ENCODE data around the gene MCF2L. TPM values are rescaled to one million over a fixed set of nuclear protein-coding genes. Genes with fewer than 3 reads are reported as not detected.

MCF2L gene
- total RNA-seq, 1 donor = 5.8 TPM

DNA sequence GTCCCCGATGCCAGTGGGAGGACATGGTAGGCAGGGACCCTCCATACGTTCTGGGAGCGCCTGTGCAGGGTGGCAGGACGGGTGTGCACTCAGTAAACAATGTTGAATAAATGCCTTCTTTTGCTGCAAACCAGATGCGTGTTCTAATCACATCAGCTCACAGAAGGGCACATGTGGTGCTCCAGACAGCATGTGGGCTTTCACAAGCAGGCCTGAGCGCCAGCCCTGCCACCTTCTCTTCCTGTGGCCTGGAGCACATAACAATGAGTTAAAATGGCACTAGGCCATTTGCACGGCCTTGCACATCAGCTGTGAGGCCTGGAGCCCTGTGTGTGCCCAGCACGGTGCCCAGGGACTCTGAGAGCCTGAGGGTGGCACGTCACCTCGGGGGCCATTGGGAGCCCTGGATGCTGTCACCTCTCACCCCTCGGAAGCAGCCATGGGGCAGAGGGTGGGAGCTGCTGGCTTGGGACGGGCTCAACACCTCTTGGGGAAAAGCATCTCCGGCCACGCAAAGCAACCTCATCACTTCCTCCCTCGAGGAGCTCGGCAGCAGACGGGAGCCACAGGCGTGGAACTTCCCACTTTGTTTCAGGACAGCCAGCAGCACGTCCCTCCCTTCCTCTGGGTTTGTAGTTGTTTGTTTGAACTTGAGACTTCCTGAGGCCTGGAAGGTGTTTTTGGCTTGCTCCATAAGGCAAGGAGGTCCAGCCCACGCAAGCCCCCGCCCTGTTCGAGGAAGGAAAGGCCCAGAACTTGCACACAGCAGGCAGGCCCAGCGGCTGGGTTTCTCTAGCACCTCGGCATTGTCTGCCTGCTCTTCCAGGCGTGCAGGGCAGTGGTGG lies 9.8 kb downstream of the MCF2L start:
- no peak overlapping the region for H3K4me3 ChIP-seq (ENCODE audit: low read length)
- no peaks in the 10 kb centered on the region for H3K27me3 ChIP-seq (ENCODE audit: insufficient read depth, low read length)
- no peaks in the 10 kb centered on the region for H3K4me1 ChIP-seq (ENCODE audit: insufficient read depth, low read length)
- H3K9me3 ChIP-seq (ENCODE audit: low read depth, low read length) = no peaks in the 10 kb centered on the region

DNA sequence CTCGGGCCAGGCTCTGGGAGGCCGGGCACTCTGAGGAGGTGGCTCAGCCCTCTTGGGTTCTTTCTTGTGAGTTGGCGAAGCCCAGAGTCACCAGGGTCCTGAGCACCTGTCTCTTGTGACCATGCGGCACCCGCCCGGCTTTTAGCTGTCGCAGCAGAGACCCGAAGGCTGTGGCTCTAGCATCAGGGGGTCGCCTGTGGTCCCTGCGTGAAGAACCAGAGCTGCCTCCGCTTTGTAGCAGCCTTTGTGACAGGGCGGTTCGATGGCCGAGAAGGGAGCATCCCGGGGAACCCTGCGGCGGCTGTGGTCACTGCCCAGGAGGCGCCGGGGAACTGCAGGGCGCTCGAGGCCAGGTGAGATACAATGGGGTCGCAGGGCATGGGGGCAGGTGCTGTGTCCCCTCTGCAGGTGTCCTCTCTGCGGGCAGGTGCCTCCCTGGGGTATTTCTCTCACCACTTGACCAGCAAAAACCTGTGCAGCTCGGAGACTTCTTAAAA lies 10.4 kb downstream of the MCF2L start:
- Histone ChIP-seq H3K27me3 (ENCODE audit: insufficient read depth, low read length) (no peaks in the 10 kb centered on the region), H3K4me1 (ENCODE audit: insufficient read depth, low read length) (no peaks in the 10 kb centered on the region), H3K4me3 (ENCODE audit: low read length) (no peak overlapping the region), H3K9me3 (ENCODE audit: low read depth, low read length) (no peaks in the 10 kb centered on the region)

DNA sequence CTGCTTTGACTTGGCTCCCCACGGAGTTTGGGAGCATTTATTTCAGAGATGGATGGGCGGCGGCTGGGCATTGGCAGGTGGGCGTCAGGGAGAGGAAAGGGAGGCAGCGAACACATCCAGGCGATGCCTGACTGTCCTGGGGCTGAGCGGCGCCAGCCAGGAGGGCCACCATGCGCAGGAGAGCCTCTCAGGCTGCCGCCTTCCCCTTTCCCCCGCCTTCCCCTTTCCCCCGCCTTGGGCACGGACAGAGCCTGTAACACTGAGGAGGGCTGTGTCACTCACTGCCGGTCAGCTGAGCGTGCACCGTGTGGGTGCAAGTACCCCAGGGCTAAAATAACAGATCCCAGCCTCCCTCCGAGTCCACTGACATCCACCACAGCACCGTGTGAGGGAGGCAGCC lies 11.4 kb downstream of the MCF2L start:
- Histone ChIP-seq H3K27me3 (ENCODE audit: insufficient read depth, low read length) (no peaks in the 10 kb centered on the region), H3K4me1 (ENCODE audit: insufficient read depth, low read length) (no peaks in the 10 kb centered on the region), H3K9me3 (ENCODE audit: low read depth, low read length) (no peaks in the 10 kb centered on the region), H3K4me3 (ENCODE audit: low read length) (no peak overlapping the region)

DNA sequence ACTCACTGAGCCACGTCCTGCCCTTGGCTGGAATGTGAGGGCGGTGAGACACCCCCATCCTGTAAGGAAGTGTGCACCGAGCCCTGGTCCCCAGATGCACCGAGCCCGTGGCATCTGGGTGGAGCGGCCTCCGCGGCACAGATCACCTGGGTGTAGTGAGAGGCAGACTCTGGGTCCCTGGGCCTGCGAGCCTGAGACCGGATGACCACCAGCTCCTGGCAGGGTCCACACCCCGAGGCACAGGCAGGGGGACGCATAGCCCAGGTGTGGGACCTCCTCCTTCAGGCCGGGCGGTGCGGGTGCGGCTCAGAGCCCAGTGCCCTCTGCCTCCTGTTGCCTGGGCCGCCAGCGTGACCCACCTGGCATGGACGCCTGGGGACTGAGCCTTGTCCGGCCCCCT lies 12.4 kb downstream of the MCF2L start:
- H3K4me3 ChIP-seq (ENCODE audit: low read length) = no peak overlapping the region
- H3K27me3 ChIP-seq (ENCODE audit: insufficient read depth, low read length) = no peaks in the 10 kb centered on the region
- H3K9me3 ChIP-seq (ENCODE audit: low read depth, low read length) = no peaks in the 10 kb centered on the region
- H3K4me1 ChIP-seq (ENCODE audit: insufficient read depth, low read length) = no peaks in the 10 kb centered on the region

DNA sequence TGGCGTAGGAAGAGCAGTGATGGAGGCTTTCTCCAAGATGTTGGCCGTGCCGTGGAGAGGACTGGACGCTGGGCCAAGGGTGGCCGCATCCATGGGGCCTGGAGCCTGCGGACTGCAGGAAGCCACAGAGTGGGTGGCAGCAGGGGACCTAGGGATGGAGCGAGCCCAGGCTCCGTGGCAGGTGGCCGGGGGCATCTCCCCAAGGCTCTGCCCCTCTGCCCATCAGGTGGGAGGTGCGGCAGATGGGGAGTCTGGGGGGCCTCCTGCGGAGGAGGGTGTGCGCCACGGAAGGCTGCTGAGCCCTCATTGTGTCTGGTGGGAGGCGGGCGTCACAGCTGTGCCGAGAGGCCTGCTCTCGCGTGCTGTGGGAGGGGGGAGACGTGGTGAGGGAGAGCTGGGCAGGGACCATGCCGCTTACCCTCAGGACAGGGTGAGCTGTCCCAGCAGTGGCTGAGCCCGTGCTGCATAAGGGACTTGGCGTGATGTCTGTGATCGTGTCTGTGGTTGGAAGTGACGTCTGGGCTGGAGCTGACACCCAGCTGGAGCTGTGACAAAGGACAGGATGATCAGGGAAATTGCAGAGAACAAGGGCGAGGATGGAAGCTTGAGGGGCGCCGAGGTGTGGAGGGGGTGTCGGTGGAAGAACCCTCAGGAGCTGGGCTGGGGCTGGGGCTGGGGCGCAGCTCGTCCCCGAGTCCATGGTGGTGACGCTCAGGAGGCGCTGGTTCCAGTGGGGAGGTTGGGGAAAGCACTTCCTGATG lies 13.4 kb downstream of the MCF2L start:
- H3K27me3 ChIP-seq (ENCODE audit: insufficient read depth, low read length) = no peaks in the 10 kb centered on the region
- H3K4me3 ChIP-seq (ENCODE audit: low read length) = no peak overlapping the region
- no peaks in the 10 kb centered on the region for H3K9me3 ChIP-seq (ENCODE audit: low read depth, low read length)
- H3K4me1 ChIP-seq (ENCODE audit: insufficient read depth, low read length) = no peaks in the 10 kb centered on the region

DNA sequence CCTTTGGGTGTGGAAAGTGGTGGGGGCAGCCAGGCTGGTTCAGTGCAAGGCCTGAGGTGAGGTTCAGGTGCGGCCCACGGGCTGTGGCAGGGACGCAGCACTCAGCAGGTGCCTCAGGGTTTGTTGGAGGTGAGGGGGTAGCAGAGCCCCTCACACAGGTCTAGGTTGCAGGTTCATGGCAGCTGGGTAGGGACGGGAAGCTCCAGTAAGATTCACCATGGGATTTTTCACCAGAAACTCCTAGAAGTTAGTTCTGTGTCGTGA lies 14.0 kb downstream of the MCF2L start:
- Histone ChIP-seq H3K27me3 (ENCODE audit: insufficient read depth, low read length) (no peaks in the 10 kb centered on the region), H3K4me1 (ENCODE audit: insufficient read depth, low read length) (no peaks in the 10 kb centered on the region), H3K9me3 (ENCODE audit: low read depth, low read length) (no peaks in the 10 kb centered on the region), H3K4me3 (ENCODE audit: low read length) (no peak overlapping the region)

DNA sequence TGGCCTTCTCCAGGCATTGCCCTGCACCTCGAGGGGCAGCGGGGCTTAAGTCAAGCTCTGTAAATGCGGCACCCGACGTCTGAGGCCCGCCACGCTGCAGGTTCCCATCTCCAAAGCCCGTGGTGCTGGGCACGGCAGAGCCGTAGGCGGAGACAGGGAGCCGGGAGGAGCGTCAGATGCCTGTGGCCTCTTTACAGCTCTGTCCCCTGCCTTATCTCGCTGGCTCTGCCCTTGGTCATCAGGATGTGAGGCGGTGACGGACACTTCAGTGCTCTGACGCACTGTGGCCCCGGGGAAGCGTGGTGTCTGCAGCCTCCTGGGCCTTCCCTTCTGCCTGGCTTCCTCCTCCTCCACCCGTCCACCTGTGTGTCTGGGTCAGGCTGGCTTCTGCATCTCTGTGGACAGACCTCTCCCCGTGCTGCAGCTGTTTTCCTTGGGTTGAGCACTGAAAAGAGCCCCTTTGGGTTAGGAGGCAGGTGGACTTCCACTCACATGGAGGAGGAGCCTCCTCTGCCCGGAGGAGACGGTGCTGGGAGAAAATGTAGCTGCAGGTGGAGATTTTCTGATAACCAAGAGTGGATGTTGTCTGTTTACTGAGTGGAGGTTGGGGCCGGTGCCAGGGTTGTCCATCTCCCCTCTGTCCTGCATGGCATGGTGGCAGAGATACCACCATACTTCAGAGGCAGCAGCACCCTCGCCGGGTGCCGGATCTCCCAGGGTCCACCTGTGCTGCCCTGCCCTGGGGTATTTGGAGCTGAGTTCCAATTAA lies 14.6 kb downstream of the MCF2L start:
- Histone ChIP-seq H3K4me1 (ENCODE audit: insufficient read depth, low read length) (no peaks in the 10 kb centered on the region), H3K27me3 (ENCODE audit: insufficient read depth, low read length) (no peaks in the 10 kb centered on the region), H3K4me3 (ENCODE audit: low read length) (no peak overlapping the region), H3K9me3 (ENCODE audit: low read depth, low read length) (no peaks in the 10 kb centered on the region)

DNA sequence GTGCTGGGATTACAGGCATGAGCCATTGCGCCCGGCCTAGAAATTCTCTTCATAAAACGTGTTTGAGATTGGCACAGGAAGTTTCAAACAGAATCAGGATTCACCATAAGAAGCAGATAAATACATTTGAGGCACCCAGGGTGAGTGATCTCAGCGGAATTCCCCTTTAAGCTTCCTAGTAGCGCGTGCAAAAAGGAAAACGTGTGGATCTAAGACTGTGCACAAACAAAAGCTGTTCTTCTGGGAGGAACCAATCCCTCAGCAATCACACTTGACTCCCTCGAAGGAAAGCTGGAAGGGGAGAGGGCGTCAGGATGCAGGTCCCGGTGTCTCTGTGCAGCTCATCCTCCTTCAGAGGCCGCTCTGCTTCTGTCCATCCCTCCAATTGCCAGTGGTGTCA lies 15.5 kb downstream of the MCF2L start:
- Histone ChIP-seq H3K4me3 (ENCODE audit: low read length) (no peak overlapping the region), H3K9me3 (ENCODE audit: low read depth, low read length) (no peaks in the 10 kb centered on the region), H3K27me3 (ENCODE audit: insufficient read depth, low read length) (no peaks in the 10 kb centered on the region), H3K4me1 (ENCODE audit: insufficient read depth, low read length) (no peaks in the 10 kb centered on the region)

DNA sequence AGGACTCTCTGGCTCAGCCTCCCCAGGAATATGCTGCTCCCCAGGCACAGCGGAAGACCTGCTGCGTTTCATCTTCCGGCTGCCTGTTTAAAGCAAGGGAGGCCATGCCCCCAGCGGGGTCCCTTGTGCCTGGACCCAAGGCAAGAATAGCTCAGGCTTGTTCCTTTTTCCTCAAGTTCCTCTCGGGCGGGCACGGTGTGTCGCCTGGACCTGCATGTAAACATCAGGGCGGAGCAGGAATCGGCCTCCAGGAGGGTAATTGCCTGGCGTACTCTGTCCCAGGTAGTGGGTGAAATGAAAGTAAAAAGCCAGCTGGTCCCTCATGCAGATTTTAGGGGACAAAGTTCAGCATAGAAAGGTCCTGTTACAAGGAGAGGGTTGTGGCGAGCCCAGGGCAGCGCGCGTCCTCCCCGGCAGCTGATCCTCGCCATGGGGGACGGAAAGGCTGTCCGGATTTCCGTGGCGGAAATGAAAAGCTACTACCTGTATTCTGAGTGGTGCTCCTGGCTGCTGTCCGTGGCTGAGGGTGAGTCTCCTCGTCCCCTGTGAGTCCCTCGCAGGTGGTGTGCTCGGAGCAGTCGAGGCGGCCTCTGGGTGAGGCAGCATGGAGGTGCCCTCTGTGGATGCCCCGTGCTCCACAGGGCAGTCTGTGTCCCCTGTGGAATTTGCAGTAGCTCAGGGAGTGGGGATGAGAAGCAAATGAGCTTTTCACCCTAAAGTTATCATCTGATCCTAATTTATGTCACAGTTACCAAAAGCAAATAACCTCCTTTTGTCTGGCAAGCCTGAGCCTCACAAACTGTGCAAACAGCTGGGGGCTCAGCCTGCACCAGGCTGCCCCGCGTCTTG lies 16.2 kb downstream of the MCF2L start:
- Histone ChIP-seq H3K27me3 (ENCODE audit: insufficient read depth, low read length) (no peaks in the 10 kb centered on the region), H3K4me3 (ENCODE audit: low read length) (no peak overlapping the region), H3K9me3 (ENCODE audit: low read depth, low read length) (no peaks in the 10 kb centered on the region), H3K4me1 (ENCODE audit: insufficient read depth, low read length) (no peaks in the 10 kb centered on the region)

DNA sequence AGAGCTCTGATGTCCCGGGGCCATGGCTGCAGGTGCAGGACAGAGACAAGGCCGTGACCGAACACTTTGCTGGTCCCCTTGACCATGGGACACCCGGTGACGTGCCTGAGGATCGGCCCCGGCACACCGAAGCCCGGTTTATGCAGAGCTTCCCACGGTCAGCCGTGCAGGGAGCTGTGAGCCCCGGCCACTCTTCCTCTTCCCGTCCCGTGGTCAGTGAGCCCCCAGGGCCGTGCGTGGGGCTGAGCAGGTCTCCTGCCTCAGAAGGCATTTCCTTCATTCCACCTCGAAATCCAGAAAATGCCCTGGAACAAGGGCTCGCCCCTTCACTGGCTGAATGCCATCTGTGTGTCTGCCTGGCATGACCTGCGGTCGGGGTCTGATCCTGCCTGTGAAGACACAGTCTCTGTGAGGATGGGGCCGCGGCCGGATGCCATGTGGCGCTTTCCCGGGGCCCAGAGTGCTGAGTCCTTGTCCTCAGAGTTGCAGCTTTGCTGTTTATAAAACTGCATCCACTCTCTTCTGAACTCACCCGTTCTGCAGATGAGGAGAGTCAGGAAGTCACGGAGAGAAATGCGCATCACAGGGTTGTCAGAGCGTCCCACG lies 16.9 kb downstream of the MCF2L start:
- H3K4me1 ChIP-seq (ENCODE audit: insufficient read depth, low read length) = no peaks in the 10 kb centered on the region
- no peaks in the 10 kb centered on the region for H3K27me3 ChIP-seq (ENCODE audit: insufficient read depth, low read length)
- no peak overlapping the region for H3K4me3 ChIP-seq (ENCODE audit: low read length)
- H3K9me3 ChIP-seq (ENCODE audit: low read depth, low read length) = no peaks in the 10 kb centered on the region

DNA sequence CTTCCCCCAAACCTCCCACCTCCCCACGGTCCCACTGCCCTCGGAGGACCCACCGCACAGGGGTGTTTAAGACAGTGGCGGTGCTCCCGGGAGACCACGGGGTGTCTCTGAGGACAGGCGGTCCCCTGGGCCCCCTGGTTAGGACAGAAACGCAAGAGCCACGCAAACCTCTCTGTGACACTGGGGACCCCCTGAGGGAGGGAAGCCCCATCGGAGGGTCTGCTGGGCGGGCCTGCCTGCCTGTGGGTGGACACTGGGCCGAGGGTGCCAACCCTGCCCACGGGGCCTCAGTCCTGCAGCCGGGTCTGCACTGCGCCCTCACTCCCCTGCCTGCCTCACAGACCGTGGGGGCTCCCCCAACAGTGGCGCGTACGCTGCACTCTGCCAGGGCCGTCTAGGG lies 17.5 kb downstream of the MCF2L start:
- Histone ChIP-seq H3K9me3 (ENCODE audit: low read depth, low read length) (no peaks in the 10 kb centered on the region), H3K4me3 (ENCODE audit: low read length) (no peak overlapping the region), H3K27me3 (ENCODE audit: insufficient read depth, low read length) (no peaks in the 10 kb centered on the region), H3K4me1 (ENCODE audit: insufficient read depth, low read length) (no peaks in the 10 kb centered on the region)

DNA sequence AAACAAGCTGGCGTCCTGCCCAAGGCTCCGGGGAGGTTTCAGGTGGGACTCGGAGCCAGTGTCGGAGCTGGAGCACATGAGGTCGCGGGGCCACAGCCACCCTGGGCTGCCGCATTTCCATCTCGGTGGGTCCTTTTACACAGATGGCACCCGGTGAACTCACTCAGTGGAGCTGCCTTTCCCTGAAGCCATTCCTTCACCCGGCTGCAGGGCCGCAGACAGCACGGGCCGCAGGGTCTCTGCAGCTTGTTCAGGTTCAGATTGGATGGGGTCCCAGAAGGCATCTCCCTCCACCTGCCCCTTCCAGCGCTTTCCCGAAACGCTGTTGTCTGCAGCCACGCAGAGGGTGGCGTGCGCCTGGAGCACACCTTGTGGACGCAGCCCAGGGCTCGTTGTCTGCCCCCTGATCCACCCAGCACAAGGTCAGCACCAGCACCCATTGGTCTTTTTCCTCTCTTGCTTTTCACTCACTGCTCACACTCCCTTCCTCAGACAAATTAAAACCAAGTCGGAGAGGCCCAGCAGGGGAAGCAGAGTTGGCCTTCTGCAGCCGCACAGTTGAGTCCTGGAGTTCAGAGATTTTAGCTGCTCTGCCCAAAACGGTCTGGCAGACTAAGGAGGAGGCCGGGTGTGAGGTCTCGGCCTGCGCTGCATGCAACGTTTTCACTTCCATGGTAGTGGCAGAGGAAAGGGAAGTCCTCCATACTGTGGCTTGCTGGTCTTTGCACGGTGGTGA lies 18.1 kb downstream of the MCF2L start:
- Histone ChIP-seq H3K4me1 (ENCODE audit: insufficient read depth, low read length) (no peaks in the 10 kb centered on the region), H3K4me3 (ENCODE audit: low read length) (no peak overlapping the region), H3K27me3 (ENCODE audit: insufficient read depth, low read length) (no peaks in the 10 kb centered on the region), H3K9me3 (ENCODE audit: low read depth, low read length) (no peaks in the 10 kb centered on the region)

DNA sequence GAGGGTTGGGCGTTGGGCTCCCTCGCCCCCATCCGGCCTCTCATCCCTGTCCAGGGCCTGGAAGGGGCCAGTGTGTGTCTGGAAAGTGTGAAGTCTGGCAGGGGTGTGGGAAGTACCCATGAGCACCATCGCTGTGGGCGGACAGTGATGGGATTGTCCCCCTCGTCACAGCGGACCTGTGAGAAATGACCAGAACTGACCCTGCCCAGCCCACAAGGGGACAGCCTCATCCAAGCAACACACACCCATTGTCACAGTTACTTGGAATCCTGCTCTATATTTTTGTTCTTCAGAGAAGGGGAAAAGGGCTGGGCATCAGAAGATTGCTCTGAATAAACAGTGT lies 18.6 kb downstream of the MCF2L start:
- Histone ChIP-seq H3K4me1 (ENCODE audit: insufficient read depth, low read length) (no peaks in the 10 kb centered on the region), H3K27me3 (ENCODE audit: insufficient read depth, low read length) (no peaks in the 10 kb centered on the region), H3K9me3 (ENCODE audit: low read depth, low read length) (no peaks in the 10 kb centered on the region), H3K4me3 (ENCODE audit: low read length) (no peak overlapping the region)

DNA sequence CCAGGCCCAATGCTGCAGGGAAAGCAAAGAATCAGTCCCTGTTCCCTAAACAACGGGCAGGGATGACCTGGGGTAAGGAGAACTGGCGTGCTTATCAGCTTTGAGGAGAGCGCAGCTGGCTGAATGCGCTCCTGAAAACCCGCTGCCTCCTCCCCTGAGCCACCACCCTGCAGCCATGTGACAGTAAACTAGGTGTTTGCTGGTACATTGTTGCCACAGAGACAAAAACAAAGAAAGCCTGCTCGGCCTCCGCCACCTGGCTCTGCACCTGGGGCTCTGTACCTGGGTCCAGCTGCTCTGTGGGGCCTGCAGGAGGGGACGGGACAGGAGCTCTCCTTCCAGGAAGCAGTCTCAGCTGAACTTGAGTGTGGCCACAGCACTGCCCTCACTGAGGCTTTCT lies 21.8 kb downstream of the MCF2L start:
- H3K27me3 ChIP-seq (ENCODE audit: insufficient read depth, low read length) = no peaks in the 10 kb centered on the region
- H3K9me3 ChIP-seq (ENCODE audit: low read depth, low read length) = no peaks in the 10 kb centered on the region
- H3K4me1 ChIP-seq (ENCODE audit: insufficient read depth, low read length) = no peaks in the 10 kb centered on the region
- no peak overlapping the region for H3K4me3 ChIP-seq (ENCODE audit: low read length)

Measured in mononuclear cell (primary cell).